SK-N-DZ (cell line): ENCODE results near the gene NCOA6.
"Not testable (repeated sequence)": the region's sequence is repeated elsewhere in the genome, so short reads cannot be mapped to it uniquely, and the experiment has no call there.

Experiments used
- DNase-seq: peaks from one replicate; pipeline ENCODE4 v3.0.0-alpha.2; 2015; ENCODE audit warnings: low spot score

The NCOA6 gene

DNA sequence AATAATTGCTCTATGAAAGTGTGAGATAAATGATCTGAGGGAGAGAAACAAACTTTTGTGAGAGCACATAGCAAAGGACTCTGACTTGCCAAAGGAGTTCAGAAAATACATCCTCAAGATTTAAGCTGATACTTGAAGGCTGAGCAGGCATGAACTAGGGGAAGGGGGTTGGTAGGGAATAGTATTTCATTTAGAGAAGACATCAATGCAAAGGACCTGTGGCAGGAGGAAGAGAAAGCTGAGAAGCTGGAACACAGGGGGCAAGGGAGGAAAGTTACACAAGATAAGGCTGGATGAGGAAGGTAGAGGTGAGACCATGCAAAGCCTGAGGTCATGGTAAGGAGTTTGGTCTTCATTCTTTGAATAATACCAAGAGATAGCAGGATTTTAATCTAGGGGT is 50.6 kb downstream of the NCOA6 start:
- no peak for DNase-seq

DNA sequence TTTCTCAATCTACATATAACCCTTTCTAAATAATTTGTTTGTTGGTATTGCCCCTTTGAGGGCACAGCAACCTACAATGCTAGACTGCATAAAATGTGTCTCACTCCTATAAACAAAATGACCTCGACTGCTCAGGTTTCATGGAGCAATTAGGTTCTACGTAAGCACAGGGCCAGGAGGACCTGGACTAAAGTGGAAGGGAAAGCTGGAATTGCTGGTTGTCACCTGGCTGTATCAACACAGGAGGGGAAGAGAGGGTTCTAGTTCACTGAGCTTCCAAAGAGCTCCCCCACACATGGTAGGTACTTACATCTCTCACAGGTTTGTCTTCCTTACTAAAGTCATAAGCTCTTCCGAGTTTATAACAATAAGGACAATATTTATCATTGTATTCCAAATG is 51.0 kb downstream of the NCOA6 start:
- no peak for DNase-seq

DNA sequence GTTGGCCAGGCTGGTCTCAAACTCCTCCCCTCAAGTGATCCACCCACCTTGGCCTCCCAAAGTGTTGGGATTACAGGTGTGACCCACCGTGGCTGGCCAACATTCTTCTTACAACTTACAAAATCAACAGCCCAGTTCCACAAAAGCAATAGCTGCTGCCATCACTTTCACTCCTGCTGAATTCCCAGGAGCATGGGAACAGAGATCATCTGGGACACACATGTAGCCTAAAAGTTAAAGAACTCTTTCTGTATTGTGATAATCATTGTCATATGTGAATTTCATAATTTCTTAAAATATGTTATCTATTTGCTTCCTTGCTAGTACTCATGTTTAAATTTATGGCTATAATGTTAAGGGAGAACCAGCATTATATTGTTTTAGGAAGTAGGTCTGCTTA is 51.7 kb downstream of the NCOA6 start:
- DNase-seq: no peak

DNA sequence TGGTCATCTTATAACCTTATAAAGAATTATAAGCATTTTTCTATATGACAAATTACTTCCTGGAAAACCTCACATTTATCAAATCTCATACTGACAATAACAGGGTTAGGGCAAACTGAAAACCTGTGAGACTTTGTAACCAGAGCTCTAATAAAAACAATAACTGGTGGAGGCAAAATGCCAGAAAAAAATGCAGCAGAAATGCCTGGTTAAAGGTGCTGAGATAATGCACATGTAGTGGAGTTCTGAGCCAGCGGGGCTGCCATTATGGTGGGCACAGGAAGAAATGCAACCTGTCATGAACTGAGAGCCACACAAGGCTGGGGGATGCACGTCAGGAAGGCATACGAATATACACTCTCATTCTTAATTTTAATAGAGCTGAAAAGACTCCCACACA is 53.0 kb downstream of the NCOA6 start:
- no peak for DNase-seq

DNA sequence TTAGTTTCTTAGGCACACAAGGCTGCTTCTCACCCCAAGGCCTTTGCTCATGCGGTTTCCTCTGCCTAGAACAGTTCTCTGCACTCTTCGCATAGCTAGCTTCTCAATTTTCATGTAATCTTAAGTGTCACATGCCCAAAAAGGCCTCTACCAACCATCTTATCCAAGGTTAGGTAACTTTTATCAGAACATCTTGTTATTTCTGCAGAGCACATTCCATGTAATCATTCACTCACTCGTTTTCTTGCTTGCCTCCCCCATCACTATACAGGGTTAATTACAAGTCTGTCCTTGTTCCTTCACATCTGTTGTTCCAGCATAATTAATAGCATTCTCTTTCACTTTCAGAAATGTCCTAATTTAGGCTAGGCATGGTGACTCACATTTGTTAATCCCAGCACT is 53.8 kb downstream of the NCOA6 start:
- no peak for DNase-seq

DNA sequence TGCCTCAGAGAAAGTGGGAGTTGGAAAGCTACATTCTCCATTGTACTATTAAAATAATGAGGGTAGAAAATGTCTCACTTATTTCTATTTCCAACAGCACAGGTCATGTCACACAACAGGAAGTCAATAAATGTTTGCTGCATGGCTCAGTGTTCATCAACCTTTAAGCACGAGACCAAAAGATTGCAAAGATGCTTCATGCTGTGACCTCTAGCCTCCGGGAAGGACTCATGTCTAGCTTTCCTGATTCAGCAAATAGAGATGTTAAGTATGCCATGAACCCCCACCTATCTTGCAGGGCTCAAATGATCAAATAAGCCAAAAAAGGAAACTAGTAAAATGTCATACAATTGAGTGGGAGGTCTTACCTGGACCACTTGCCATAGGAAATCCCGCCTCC is 57.4 kb downstream of the NCOA6 start:
- DNase-seq: no peak

DNA sequence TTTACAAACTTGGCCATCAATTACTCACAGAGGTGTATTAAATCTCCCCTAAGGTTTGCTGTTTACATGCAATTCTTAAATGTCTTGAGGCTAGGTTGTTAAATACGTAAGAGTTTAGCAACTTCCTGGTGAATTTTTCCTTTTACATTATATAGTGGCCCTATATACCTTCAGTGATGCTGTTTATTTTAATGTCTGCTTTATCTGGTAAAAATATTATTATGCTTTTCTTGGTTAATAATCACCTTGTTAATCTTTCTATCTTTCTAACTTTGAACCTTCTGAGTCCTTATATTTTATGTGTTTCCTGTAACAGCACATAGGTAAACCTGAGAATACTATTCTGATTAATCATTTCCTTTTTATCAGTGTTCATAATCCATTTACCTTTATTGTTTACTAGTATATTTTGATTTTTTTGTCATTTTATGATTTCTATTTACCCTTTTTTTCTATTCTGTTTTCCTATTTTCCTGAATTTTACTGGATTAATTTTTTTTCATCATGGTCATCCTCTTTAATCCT is 63.4 kb downstream of the NCOA6 start:
- no peak for DNase-seq

DNA sequence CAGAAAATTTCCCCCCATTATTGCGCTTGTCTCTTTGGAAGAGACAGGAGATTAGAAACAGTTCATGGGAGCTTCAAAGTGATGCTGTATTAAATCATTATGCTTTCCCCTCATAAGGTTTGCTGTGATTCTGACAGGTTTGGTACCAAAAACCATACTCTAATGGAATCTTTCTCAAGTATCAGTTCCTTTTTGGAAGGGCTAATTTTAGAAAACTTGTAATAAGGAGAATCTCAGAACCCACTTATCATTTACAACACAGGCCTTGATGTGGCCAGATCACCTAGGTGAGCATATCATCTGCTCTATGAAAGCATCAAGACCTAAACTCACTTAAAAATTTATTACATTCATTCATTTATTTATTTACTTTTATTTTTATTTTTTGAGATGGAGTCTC is 70.1 kb downstream of the NCOA6 start:
- no peak for DNase-seq

DNA sequence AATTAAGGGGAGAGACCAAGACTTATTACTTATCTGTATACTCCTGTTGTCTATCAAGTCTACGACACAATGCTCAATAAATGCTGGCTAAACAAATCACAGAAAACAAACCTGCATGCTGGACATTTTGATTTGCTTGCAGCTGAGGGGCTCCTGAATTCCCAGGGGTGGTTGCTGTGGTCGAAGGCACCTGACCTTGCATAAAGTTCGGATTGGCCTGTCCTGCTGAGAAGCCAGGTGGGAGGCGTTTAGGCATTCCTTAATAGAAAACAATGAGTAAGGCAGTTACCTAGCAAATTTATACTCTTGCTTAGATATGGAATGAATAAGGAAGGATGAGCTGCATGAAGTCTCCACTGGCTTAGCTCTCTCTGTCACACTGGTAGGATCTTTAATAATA is 70.8 kb downstream of the NCOA6 start:
- no peak for DNase-seq

DNA sequence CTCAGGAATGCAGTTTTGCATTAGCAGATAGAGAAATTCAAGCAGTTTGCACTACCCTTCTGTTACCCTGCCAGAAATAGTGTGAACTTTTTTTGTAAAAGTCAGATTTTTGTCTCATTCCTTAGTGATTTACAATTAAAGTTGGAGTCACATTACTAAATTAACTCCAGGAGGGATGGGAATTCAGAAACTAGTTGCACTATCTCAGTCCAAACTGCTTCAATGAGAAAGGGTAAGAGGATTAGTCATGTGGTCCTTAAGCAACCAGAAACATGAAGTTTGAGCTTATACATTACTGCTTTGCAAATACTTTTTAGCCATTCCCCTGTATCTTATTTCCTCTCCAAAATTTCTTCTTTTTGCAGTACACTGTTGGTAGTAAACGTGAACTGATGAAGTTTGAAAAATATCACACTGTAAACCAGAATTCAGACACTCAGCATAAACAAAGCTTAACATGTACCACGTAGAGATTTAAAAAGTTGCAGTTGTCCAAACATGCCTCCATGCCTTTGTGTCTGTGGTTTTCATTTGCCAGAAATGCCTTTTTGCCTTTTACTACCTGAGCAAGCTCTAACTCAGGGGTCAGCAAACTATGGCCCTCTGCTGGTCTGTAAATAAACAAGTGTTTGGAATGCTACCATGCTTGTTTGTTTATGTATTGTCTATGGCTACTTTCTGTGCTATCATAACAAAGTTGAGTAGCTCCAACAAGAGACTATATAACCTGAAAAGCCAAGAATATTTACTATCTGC is 71.6 kb downstream of the NCOA6 start:
- DNase-seq: no peak

DNA sequence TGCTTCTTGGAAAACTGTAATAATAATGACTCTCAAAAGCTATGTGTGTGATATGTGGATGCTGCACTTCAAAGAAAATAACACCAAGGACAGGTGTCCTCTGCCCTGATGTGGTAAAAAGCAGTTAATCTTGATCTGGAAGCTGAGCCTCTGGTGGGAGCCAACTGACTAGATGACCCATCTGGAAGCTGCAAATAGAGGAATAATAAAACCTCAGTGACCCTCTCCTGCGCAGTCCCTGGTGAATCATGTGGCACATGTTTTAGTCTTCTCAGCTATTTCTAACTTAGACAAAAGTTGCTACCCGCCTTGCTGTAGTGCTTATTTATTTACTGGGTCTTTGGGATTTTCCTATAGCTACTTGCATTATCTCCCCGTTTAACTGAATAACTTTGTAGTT is 74.0 kb downstream of the NCOA6 start:
- no peak for DNase-seq

DNA sequence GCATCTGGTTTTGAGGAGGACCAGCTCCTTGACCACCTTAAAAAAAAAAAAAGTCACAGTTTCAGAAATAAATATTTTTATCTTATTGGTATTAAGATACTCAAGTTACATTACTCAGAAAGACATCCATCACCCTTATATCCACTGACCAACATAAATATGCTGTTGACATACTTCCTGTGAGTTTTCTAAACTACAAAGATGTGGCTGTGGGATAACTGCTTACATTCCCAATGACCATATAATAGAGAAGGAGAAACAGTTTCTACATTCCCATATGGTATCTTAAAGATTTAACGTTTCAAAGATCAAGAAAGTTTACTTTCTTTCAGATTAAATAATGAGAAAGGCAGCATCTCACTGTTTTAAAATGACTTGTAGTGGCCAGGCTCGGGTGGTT is 75.0 kb downstream of the NCOA6 start:
- no peak for DNase-seq

DNA sequence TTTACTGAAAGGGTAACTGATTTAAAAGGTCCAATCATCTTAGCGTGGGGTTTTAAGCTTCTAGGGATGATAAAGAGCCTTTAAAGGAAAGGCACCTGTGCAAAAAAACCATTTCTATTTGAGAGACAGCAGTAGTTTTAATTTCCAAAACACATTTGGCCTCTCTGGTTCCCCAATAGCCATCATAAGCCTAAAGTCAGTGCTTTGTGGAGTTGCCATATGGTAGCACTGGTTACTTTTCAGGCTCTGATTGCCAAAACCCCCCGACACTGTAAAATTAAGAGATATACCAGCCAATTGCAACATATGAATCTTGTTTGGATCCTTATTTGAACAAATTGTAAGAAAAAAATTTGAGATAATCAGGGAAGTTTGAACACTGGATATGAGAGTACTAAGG is 76.7 kb downstream of the NCOA6 start:
- DNase-seq: no peak

DNA sequence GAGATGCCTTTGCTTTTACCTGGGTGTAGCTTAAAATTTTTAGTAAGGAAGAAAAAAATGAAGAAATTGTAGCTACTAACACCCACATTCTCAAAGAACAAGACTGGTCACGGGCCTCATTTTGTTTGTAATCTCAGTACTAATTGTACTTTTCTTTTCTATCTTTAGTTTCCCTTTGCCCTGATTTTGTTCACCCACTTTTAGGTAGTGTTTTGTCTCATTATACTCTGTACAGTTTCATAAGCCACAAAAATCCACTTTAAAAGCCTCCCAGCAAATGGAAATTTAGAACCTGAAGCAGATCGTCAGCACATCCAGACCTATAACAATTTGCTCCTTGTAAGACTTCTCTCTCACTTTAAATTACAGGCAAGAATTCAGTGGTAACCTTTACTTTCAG is 78.0 kb downstream of the NCOA6 start:
- DNase-seq: no peak

DNA sequence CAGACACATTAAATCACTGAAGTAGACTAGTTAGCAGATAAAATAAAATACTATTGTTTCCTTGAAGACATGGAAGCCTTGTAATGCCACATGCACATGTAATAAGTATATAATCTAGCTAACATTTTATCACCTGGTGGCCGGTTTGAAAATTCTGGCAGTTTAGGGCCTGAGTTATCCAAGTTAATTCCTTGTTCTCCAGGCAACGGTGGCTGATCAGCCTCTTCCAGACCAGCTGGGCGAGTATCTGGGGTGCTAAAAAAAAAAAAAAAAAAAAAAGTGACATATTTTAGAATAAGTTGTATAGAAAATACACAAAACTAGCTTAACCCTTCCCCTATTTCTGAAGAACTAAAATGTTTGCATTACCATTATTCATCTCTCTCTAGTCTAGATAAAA is 78.8 kb downstream of the NCOA6 start:
- DNase-seq: no peak

DNA sequence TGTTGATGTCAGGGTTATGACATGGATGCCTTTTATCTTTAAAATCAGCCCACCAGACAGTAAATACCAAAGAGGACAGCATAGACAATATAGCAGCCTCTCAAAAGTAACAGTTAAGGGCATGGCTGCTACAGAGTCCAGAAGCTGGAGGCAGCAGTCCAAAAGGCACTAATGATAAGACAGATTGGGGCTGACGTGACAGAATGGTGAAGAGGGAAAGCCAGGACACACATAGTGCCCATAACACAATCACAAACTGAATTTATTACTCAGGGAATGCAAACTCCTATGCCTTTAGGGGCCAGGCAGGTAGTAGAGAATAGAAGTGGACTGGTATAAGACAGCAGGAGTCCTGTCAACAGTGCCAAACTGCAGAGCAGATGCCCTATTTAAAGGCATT is 80.6 kb downstream of the NCOA6 start:
- DNase-seq: no peak

DNA sequence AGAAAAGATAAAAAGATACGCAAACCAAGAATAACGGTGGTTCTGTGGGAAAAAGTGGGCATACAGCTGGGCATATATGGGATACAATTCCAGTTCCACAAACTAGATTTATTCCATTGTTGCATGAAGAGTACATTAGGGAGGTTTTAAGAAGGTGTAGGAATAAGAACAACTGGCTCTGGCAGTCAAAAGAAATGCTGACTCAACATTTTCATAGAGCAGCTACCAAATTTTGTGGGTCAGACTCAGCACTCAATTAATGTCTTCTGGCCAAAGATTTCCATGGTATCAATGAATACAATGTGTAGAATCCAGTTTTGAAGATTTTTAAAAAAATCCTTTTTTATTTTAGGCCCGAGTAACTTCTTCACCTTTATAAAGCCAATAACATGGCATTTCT is 81.1 kb downstream of the NCOA6 start:
- no peak for DNase-seq

DNA sequence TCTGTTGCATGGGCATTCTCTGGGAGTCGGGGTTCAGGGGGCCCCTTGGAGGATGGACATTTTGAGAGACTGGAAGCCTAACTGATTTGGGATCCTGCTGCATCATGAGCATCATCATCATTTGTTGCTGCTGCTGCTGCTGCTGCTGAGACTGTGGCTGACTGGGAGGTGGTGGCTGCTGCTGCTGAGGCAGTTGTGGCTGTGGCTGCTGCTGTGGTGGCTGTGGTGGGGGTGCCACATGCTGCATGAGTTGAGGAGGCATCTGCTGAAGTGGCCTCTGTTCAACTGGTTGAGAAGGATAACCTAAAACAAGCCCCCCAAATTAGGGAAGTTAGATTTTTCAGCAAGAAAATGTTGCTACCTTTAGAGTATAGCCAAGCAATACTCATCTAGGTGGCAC is 82.4 kb downstream of the NCOA6 start:
- DNase-seq: no peak

DNA sequence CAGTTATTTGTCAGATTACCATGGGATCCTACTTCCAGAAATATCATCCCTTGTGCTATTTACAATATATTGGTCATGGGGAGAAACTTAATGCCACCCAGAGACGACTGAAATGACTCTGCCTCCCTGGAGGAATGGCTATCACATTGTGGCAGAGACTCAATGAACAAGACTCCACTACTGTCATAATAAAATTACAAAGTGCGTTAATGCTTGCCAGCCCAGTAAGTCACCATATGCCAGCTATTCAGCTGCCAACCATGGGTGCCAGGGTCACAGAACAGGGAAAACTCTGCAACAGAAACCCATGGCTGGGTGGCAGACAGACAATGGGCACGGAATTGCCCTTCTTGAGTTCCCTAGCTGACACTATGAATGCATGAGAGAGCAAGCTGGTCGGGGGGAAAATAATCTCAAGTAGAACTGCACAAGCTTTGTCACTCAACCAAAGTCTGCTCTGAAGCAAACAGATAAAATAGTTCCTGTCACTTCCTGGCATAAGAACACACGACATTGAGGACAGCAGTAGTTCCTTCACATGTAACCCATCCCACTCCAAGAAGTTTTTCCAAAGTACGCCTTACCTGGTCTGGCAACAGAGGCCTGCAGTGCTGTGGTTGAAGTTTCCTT is 89.2 kb downstream of the NCOA6 start:
- DNase-seq: no peak

DNA sequence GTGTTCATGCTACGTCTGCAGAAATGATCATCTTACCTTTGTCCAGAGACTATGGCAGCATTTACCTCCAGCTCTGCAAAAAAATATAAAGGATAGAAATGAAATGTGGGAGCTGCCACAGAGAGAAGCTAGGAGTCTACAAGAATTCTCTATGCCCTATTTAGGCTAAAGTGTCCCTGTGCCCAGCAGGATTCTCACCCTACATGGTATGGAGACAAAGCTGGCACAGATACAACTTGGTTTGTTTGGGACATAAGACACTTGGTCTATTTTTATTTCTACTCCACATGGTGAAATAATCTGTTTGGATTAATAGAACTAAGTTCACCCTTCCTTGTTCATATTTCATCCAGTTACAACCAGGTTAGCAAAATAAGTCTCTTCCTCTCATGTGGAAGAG is 92.9 kb downstream of the NCOA6 start:
- DNase-seq: no peak

DNA sequence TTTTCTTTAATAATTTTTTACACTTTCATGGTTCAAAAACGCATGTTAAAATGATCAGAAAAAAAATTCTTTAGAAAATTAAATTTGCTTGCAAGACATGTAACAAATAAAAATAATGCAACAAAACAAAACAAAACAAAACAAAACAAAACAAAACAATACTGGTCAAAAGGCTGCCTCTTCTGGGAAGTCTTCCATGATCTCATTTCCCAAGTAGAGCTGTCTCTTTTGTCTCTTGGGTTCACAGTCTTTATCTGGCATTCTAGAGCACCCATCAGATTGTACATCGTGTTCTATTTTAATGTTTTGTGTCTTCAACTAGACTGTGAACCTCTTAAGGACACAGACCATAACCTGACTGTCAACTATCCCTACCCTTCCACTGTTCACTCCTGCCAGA is 96.0 kb downstream of the NCOA6 start:
- DNase-seq: no peak

DNA sequence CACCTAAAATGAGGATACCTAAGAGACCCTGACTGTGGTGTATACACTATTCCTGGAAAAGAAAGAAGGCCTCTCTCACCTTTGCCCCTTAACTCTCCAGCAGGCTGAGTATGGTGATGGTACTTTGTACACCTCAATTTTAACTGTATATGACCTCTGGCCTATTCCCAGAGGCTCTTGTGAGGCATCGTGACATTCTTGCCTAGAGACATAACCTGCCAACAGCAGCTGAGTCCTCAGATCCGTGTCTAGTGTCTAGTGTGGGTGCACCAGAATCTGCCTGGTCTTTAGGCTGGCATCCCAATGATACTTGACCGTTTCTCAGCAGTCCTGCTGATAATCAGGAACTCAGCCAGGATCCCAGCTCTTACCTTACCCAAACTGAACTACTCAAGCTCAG is 101.3 kb downstream of the NCOA6 start:
- DNase-seq: no peak

DNA sequence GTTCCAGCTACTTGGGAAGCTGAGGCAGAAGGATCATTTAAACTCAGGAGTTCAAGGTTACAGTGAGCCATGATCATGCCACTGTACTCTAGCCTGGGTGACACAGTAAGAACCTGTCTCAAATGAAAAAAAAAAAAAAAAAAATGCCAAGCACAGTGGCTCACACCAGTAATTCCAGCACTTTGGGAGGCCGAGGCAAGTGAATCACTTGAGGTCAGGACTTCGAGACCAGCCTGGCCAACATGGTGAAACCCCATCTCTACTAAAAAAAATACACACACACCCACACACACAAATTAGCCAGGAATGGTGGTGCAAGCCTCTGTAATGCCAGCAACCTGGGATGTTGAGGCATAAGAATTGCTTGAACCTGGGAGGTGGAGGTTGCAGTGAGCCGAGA is 102.9 kb downstream of the NCOA6 start:
- DNase-seq: not testable (repeated sequence)

DNA sequence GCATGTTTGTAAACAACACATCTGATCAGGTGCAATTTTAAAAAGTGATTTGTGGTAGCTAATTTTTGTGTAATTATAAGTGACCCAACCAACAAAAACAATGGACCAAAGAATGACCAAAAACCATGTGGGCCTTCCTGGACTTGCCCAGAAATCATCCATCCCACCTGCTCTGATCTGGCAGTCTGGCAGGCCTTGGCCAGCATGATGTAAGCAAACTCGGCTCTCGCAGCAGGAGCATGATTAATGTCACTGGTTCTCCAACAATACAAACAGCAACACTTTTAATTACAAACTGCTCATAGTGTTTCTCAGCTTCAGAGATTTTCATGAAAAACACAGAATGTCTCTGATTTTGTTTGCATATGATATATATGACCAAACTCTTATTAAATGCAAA is 105.2 kb downstream of the NCOA6 start:
- no peak for DNase-seq
